GM21360 (cell line): Measurements from ENCODE around the gene FNIP2.
"Not testable (repeated sequence)": the region's sequence is repeated elsewhere in the genome, so short reads cannot be mapped to it uniquely, and the experiment has no call there.

ENCODE experiments used
- ATAC-seq: cut with Tn5 transposase; IDR thresholded peaks from one replicate; pipeline ENCODE4 v1.9.1; 2021; ENCODE audit warnings: mild to moderate bottlenecking, moderate library complexity; ENCODE audit not compliant: unreplicated experiment

The FNIP2 gene

GRCh38 chr4:158865520-158866177, 96.8 kb downstream of the FNIP2 start:
- no peak for ATAC-seq

- no peak for ATAC-seq
These were observed 100.2 kb downstream of the FNIP2 start for GRCh38 chr4:158869001-158869400.

- no peak for ATAC-seq
These were observed 100.9 kb downstream of the FNIP2 start for GRCh38 chr4:158869761-158870160.

- ATAC-seq = no peak
These were observed 101.4 kb downstream of the FNIP2 start for GRCh38 chr4:158870282-158870625.

- no peak for ATAC-seq
These were observed 102.0 kb downstream of the FNIP2 start for GRCh38 chr4:158870626-158871334.

- no peak for ATAC-seq
These were observed 102.5 kb downstream of the FNIP2 start for GRCh38 chr4:158871335-158871724.

- ATAC-seq = no peak
These were observed 105.1 kb downstream of the FNIP2 start for GRCh38 chr4:158873795-158874401.

GRCh38 chr4:158875026-158875425, 106.2 kb downstream of the FNIP2 start:
- no peak for ATAC-seq

- no peak for ATAC-seq
These were observed 106.6 kb downstream of the FNIP2 start for GRCh38 chr4:158875455-158875854.

- no peak for ATAC-seq
These were observed 108.2 kb downstream of the FNIP2 start for GRCh38 chr4:158877069-158877468.

GRCh38 chr4:158882142-158882541, 113.3 kb downstream of the FNIP2 start:
- not testable (repeated sequence) for ATAC-seq

- no peak for ATAC-seq
These were observed 115.5 kb downstream of the FNIP2 start for GRCh38 chr4:158884280-158884679.

GRCh38 chr4:158885564-158885963, 116.7 kb downstream of the FNIP2 start:
- no peak for ATAC-seq

GRCh38 chr4:158890294-158890693, 121.5 kb downstream of the FNIP2 start:
- ATAC-seq = no peak

- no peak for ATAC-seq
These were observed 122.4 kb downstream of the FNIP2 start for GRCh38 chr4:158891256-158891655.

GRCh38 chr4:158894826-158895225, 126.0 kb downstream of the FNIP2 start:
- ATAC-seq = no peak

GRCh38 chr4:158895797-158896576, 127.2 kb downstream of the FNIP2 start:
- ATAC-seq = no peak

- ATAC-seq = not testable (repeated sequence)
These were observed 127.9 kb downstream of the FNIP2 start for GRCh38 chr4:158896577-158897238.

- not testable (repeated sequence) for ATAC-seq
These were observed 131.6 kb downstream of the FNIP2 start for GRCh38 chr4:158900408-158900807.

GRCh38 chr4:158902280-158903078, 133.7 kb downstream of the FNIP2 start:
- not testable (repeated sequence) for ATAC-seq
